Prostate gland (tissue), 2 donors: Measurements from ENCODE around the gene IL19. TPM values are rescaled to one million over a fixed set of nuclear protein-coding genes. Genes with fewer than 3 reads are reported as not detected.

Experiments
- DNase-seq: peaks from one replicate; pipeline ENCODE4 v3.0.0-alpha.2; 2019; ENCODE audit warnings: low spot score
- H3K27ac ChIP-seq, 2 donors: fragments of 200-600 bp; sonication (generic); 2 replicates each; pipeline ENCODE4 v1.5.1; 2017 to 2019
- H3K27me3 ChIP-seq: fragments of 200-600 bp; sonication (generic); replicated peaks from 2 replicates; pipeline ENCODE4 v1.5.1; 2019; ENCODE audit not compliant: insufficient read depth
- H3K36me3 ChIP-seq, 2 donors: fragments of 200-600 bp; sonication (generic); 1 replicate in 1 of 2; 2 replicates in 1 of 2; pipeline versions ENCODE4 v1.5.1 to v1.8.1; 2017 to 2019
- H3K4me1 ChIP-seq: fragments of 200-600 bp; sonication (generic); replicated peaks from 2 replicates; pipeline ENCODE4 v1.5.1; 2019
- H3K4me3 ChIP-seq, 2 donors: fragments of 200-600 bp; sonication (generic); 2 replicates each; pipeline ENCODE4 v1.5.1; 2017 to 2019
- H3K9me3 ChIP-seq: fragments of 200-600 bp; sonication (generic); 2 replicates; pipeline ENCODE4 v1.5.1; 2017
- POLR2A ChIP-seq: fragments of 450-650 bp; IDR thresholded peaks from one replicate; pipeline ENCODE4 v1.6.1; 2016; ENCODE audit warnings: antibody characterized with exemption, mild to moderate bottlenecking
- POLR2AphosphoS5 ChIP-seq: sonication (generic); formaldehyde crosslinking; IDR thresholded peaks from one replicate; pipeline ENCODE4 v1.6.1; 2017; ENCODE audit warnings: antibody characterized with exemption
- WGBS: methylation state at CpG from one replicate; pipeline ENCODE4 v1.1.5; 2018; 5-methylcytosine and 5-hydroxymethylcytosine counted together
- intact Hi-C: fragments of 100-400 bp; cut with DNase I; formaldehyde crosslinking; loops from one replicate; pipeline ENCODE4 v1.14.2; 2022
- total RNA-seq, 2 donors: library from RNA; depleted of rRNA; stranded (reverse); fragments of >200 nt; gene quantifications; one replicate each; pipeline ENCODE4 v1.1.0, GENCODE V29; 2016
- TF ChIP-seq, protein P1 (sequence below), 4 experiments: fragments of 200-600 bp in 2 of 4; fragments of 450-650 bp in 2 of 4; sonication (generic) in 2 of 4; IDR thresholded peaks; 1 replicate in 3 of 4; 2 replicates in 1 of 4; pipeline ENCODE4 v1.5.1; 2016 to 2019; ENCODE audit warnings: antibody characterized with exemption in 4 of 4, mild to moderate bottlenecking in 2 of 4, moderate library complexity in 2 of 4

IL19 gene
- total RNA-seq, 2 donors from 2014 or later = not detected

- Histone ChIP-seq H3K4me1 (no peaks in the 10 kb centered on the region), H3K9me3 (no peaks in the 10 kb centered on the region), H3K36me3 (peaks cover 3 to 31% of the 10 kb centered on the region in 2 donors), H3K27me3 (no peaks in the 10 kb centered on the region), H3K27ac (no peak overlapping the region), H3K4me3 (no peak overlapping the region)
- TF ChIP-seq POLR2A (no peak), POLR2AphosphoS5 (no peak)
- TF ChIP-seq, protein P1, sequence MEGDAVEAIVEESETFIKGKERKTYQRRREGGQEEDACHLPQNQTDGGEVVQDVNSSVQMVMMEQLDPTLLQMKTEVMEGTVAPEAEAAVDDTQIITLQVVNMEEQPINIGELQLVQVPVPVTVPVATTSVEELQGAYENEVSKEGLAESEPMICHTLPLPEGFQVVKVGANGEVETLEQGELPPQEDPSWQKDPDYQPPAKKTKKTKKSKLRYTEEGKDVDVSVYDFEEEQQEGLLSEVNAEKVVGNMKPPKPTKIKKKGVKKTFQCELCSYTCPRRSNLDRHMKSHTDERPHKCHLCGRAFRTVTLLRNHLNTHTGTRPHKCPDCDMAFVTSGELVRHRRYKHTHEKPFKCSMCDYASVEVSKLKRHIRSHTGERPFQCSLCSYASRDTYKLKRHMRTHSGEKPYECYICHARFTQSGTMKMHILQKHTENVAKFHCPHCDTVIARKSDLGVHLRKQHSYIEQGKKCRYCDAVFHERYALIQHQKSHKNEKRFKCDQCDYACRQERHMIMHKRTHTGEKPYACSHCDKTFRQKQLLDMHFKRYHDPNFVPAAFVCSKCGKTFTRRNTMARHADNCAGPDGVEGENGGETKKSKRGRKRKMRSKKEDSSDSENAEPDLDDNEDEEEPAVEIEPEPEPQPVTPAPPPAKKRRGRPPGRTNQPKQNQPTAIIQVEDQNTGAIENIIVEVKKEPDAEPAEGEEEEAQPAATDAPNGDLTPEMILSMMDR (IDR thresholded peaks at IDR 0.05) = no peak
- intact Hi-C loops = no loop called here
- WGBS = 92% methylated on average over 6 of the region's 6 CpGs
- no peak for DNase-seq
Observed at GRCh38 chr1:206729050-206729449, 41.5 kb upstream of the IL19 start.

- no peak overlapping the region for H3K27ac ChIP-seq
- H3K36me3 ChIP-seq = peaks cover 3 to 31% of the 10 kb centered on the region in 2 donors
- intact Hi-C loops = no loop called here
- TF ChIP-seq, protein P1 (IDR thresholded peaks at IDR 0.05) = no peak
- TF ChIP-seq POLR2A = no peak
- TF ChIP-seq POLR2AphosphoS5 = no peak
- H3K27me3 ChIP-seq = no peaks in the 10 kb centered on the region
- H3K4me3 ChIP-seq = no peak overlapping the region
- no peaks in the 10 kb centered on the region for H3K9me3 ChIP-seq
- 96% methylated on average over 3 of the region's 3 CpGs for WGBS
- DNase-seq = no peak
- no peaks in the 10 kb centered on the region for H3K4me1 ChIP-seq
Observed at GRCh38 chr1:206729507-206729906, 41.1 kb upstream of the IL19 start.

DNA sequence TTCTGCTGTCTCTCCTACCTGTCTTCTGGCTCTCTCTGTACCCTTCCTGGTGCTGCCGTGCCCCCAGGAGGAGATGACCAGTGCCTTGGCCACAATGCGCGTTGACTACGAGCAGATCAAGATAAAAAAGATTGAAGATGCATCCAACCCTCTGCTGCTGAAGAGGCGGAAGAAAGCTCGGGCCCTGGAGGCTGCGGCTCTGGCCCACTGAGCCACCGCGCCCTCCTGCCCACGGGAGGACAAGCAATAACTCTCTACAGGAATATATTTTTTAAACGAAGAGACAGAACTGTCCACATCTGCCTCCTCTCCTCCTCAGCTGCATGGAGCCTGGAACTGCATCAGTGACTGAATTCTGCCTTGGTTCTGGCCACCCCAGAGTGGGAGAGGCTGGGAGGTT, 38.1 kb upstream of the IL19 start:
- Histone ChIP-seq H3K27ac (no peak overlapping the region), H3K27me3 (no peaks in the 10 kb centered on the region), H3K4me3 (no peak overlapping the region), H3K9me3 (no peaks in the 10 kb centered on the region), H3K36me3 (peaks cover 3 to 31% of the 10 kb centered on the region in 2 donors), H3K4me1 (no peaks in the 10 kb centered on the region)
- 93% methylated on average over 11 of the region's 11 CpGs for WGBS
- DNase-seq = no peak
- intact Hi-C loops = no loop called here
- no peak for TF ChIP-seq POLR2AphosphoS5
- TF ChIP-seq, protein P1 (IDR thresholded peaks at IDR 0.05) = no peak
- no peak for TF ChIP-seq POLR2A

- Histone ChIP-seq H3K27ac (no peak overlapping the region), H3K36me3 (peaks cover 3 to 31% of the 10 kb centered on the region in 2 donors), H3K27me3 (no peaks in the 10 kb centered on the region), H3K9me3 (no peaks in the 10 kb centered on the region), H3K4me1 (no peaks in the 10 kb centered on the region), H3K4me3 (no peak overlapping the region)
- 85% methylated on average over 11 of the region's 11 CpGs for WGBS
- TF ChIP-seq, protein P1 (IDR thresholded peaks at IDR 0.05) = no peak
- no peak for TF ChIP-seq POLR2A
- no peak for TF ChIP-seq POLR2AphosphoS5
- no peak for DNase-seq
- intact Hi-C loops = no loop called here
Observed at GRCh38 chr1:206732992-206733391, 37.6 kb upstream of the IL19 start.

DNA sequence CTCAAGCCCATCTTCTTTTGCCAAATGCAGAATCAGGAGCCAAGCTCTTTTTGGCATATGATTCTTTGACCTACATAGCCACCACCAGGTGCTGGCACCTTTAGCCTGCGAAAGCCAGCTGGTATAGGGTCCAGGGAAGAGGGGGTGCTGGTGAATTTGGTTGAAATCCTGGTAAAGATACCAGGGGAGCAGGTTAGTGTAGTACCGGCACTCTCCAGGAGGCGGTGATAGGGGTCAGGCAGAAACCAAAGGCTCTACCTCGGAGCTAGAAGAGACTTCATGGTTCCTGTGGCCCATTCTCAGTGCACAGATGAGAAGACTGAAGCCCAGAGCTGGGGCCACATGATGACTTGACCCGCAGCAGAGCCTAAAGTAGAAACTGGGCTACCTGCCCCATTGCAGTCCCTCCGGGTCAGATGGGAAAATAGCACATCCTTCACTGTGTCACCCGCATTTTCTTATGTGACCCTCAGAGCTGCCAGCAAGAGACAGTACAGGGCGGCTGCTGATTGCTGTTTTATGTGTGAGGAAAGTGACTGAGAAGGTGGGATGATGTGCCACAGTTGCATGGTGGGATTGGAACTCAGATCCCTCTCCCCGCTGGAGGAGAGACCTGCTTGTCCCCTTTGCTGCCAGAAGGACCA, 36.0 kb upstream of the IL19 start:
- intact Hi-C loops = loop anchor here (2.0 kb wide), 1 partner anchor 178 kb away; no protein-coding TSS in a partner anchor
- Histone ChIP-seq H3K9me3 (no peaks in the 10 kb centered on the region), H3K36me3 (peaks cover 3 to 27% of the 10 kb centered on the region in 2 donors), H3K4me3 (no peak overlapping the region), H3K27me3 (no peaks in the 10 kb centered on the region), H3K27ac (no peak overlapping the region), H3K4me1 (no peaks in the 10 kb centered on the region)
- DNase-seq = no peak
- WGBS = 77% methylated on average over 9 of the region's 9 CpGs
- TF ChIP-seq POLR2AphosphoS5 (no peak), POLR2A (no peak)
- TF ChIP-seq, protein P1 (IDR thresholded peaks at IDR 0.05) = peak; percentile 23 to 77 (median 57)
